GM21619 (cell line): Measurements from ENCODE around the gene SSR3.
A peak's percentile ranks its signal among the peaks of the same experiment; 100 is the strongest.

ENCODE experiments used
- ATAC-seq: cut with Tn5 transposase; IDR thresholded peaks from one replicate; pipeline ENCODE4 v1.9.1; 2021; ENCODE audit not compliant: unreplicated experiment

The SSR3 gene

DNA sequence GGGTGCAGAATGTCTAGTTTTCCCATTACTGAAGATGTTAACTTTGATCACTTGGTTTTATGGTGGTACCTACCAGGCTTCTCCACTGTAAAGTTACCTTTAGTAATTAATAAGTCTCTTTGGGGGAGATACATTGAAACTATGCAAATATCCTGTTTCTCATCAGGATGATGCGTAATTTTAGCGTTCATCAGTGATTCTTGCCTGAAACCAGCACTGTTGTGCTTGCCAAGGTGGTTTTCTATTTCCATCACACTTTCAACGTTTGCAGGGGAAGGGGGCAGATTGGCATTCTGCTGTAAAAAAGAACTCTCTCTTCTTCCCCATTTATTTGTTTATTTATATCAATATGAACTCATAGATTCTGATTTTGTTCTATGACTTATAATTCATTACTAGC, 61.0 kb downstream of the SSR3 start:
- peak; percentile 41 for ATAC-seq

GRCh38 chr3:156492801-156493261, 62.1 kb downstream of the SSR3 start:
- no peak for ATAC-seq

DNA sequence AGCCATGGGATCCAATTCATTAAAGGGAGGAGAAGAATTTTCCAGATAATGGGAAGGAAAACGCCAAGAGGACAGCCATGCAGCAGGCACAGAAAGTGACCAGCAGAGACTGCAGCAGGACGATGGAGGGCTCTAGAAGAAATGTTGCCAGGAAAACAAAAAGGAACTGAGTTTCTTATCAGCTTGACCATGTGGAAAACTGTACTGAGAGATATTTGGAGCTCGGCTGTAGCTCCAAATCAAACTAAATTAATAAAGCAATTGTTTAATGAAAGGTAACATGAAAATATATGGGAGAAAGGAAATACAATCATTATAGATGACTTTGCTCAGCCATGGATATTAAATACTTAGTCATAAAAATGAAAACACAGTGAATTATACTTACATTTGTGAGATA, 63.7 kb downstream of the SSR3 start:
- no peak for ATAC-seq
